Measurements from ENCODE around the gene SALL2.

SALL2 gene

DNA sequence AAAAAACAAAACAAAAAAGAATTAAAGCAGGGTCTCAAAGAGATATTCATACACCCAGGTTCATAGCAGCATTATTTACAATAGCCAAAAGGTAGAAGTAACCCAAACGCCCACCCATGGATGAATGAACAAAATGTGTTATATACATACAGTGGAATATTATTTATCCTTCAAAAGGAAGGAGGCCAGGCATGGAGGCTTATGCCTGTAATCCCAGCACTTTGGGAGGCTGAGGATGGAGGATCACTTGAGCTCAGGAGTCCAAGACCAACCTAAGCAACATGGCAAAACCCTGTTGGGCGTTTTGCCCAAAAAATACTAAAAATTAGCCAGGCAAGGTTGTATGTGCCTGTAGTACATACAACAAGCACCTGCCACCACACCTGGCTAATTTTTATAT, 19.6 kb downstream of the SALL2 start:
- H3K4me3 ChIP-seq (ENCODE audit: low read depth, low read length): no peak overlapping the region
- H3K36me3 ChIP-seq (ENCODE audit: control insufficient read depth, insufficient read depth, low read length): peaks cover 56% of the 10 kb centered on the region
- no peak overlapping the region for H3K9ac ChIP-seq (ENCODE audit: low read length)
- H3K27me3 ChIP-seq (ENCODE audit: control insufficient read depth, insufficient read depth, low read length): no peaks in the 10 kb centered on the region
- no peak overlapping the region for H3K27ac ChIP-seq (ENCODE audit: low read depth, low read length)
- H3K4me1 ChIP-seq (ENCODE audit: control insufficient read depth, insufficient read depth, low read length): peaks cover 14% of the 10 kb centered on the region; the same call in 1 of the 2 replicates
- H3K9me3 ChIP-seq (ENCODE audit: control insufficient read depth, insufficient read depth, low read depth, low read length): no peaks in the 10 kb centered on the region

DNA sequence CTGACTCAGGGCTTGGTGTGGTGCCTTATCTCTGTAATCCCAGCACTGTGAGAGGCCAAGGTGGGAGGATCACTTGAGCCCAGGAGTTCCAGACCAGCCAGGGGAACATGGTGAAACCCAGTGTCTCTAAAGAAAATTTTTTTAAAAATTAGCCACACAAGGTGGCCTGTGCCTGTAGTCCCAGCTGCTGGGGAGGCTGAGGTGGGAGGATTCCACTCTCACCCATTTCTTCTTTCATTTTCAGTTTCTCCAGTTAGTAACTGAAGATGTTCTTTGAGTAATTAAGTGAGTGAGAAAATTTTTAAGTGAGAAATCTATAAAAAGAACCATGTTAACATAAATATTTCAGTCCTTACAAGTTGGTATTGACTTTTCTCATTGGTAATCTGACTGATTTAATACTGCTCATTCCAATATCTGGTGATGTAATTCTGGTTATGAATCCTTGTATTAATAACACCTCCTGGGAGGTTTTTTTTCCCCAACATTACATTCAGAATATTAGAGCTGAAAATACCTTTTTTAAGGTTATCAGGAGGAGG, 21.1 kb downstream of the SALL2 start:
- H3K9me3 ChIP-seq (ENCODE audit: control insufficient read depth, insufficient read depth, low read depth, low read length): no peaks in the 10 kb centered on the region
- no peak overlapping the region for H3K27ac ChIP-seq (ENCODE audit: low read depth, low read length)
- no peaks in the 10 kb centered on the region for H3K27me3 ChIP-seq (ENCODE audit: control insufficient read depth, insufficient read depth, low read length)
- no peak overlapping the region for H3K9ac ChIP-seq (ENCODE audit: low read length)
- peaks cover 70% of the 10 kb centered on the region for H3K36me3 ChIP-seq (ENCODE audit: control insufficient read depth, insufficient read depth, low read length)
- H3K4me1 ChIP-seq (ENCODE audit: control insufficient read depth, insufficient read depth, low read length): peaks cover 13% of the 10 kb centered on the region; the same call in 1 of the 2 replicates
- no peak overlapping the region for H3K4me3 ChIP-seq (ENCODE audit: low read depth, low read length)

DNA sequence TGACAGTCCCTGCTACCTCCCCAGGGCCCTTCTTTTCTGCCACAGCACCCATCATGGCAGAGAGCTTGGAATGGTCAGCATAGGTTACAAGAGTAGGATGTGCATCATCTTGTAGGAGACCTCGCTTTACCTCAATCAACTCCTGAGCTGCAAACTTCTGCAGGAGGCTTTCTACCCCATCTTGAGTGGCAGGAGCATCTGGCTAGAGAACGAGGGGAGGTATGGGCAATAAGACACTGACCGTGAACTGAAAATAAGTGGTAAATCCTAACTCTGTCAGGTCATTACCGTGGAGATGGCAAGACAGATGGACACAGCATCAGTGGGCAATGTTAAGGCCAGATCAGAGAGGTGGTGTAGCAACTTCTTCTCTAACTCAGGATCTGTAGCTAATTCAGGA, 22.8 kb downstream of the SALL2 start:
- Histone ChIP-seq H3K9me3 (ENCODE audit: control insufficient read depth, insufficient read depth, low read depth, low read length) (no peaks in the 10 kb centered on the region), H3K9ac (ENCODE audit: low read length) (no peak overlapping the region), H3K27ac (ENCODE audit: low read depth, low read length) (no peak overlapping the region), H3K36me3 (ENCODE audit: control insufficient read depth, insufficient read depth, low read length) (peaks cover 81% of the 10 kb centered on the region), H3K27me3 (ENCODE audit: control insufficient read depth, insufficient read depth, low read length) (no peaks in the 10 kb centered on the region), H3K4me3 (ENCODE audit: low read depth, low read length) (no peak overlapping the region), H3K4me1 (ENCODE audit: control insufficient read depth, insufficient read depth, low read length) (peaks cover 10% of the 10 kb centered on the region)

DNA sequence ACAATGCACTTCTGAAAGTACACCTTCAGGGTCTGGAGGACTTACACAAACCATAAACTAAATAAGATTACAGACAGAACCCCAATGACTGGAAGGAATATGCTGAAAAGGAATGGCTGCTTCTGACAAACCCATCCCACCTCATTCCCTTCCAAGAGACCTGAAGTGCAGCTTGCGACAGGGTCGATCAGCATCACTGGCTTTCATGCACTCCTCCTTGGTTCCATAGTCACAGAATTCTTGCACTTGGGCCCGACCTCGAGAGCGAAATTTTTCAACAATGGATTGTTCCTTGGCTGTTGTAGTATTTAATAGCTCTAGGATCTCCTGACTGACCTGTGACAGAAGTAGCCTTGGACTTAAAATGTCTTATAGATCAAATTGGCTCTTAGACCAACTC, 24.6 kb downstream of the SALL2 start:
- H3K36me3 ChIP-seq (ENCODE audit: control insufficient read depth, insufficient read depth, low read length): peaks cover 85% of the 10 kb centered on the region
- no peak overlapping the region for H3K4me3 ChIP-seq (ENCODE audit: low read depth, low read length)
- H3K27me3 ChIP-seq (ENCODE audit: control insufficient read depth, insufficient read depth, low read length): no peaks in the 10 kb centered on the region
- no peak overlapping the region for H3K27ac ChIP-seq (ENCODE audit: low read depth, low read length)
- H3K4me1 ChIP-seq (ENCODE audit: control insufficient read depth, insufficient read depth, low read length): peaks cover 10% of the 10 kb centered on the region
- H3K9ac ChIP-seq (ENCODE audit: low read length): no peak overlapping the region
- no peaks in the 10 kb centered on the region for H3K9me3 ChIP-seq (ENCODE audit: control insufficient read depth, insufficient read depth, low read depth, low read length)

DNA sequence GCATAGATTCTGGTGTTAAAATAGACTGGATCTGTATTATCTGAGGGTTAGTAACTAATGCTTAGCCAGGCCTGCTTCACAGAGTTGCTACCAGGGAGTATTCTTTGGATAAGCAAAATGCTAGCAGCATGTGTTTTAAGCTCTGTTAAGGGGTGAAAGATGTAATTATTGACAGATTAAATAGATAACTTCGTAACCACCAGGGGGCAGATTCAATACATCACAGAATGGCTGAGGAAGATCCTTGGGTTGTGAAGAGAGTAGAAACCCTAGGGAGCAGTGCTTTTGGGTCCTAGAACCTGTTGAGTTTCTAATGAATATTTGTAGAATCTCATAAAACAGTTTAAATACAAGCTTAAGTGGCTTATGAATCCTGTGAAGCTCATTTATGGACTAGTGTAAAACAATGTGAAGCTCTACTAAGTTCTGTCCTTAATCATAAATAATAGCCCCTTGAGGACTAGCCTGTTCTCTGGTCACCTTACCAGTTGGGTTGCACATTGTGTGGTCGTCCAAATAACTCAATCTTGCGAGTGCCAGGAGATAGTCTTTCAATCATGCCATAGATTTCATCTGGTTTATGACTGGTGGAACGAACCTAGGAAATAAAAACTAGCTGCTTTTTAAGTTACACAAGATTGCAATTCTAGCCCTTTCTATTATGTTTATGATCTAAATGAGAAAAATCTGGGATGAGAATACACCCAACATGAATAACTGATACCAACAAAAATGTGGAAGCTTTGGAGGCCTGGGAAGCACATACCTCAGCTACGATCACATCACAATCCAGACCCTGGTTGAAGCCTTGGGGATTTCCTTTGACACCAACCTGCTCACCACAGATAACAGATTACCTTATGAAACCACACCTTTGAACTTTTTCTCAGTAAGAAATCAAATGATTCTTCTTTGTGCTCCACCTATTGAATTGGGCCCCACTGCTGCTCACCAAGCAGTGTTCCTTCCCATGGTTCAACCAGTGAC, 27.3 kb downstream of the SALL2 start:
- H3K36me3 ChIP-seq (ENCODE audit: control insufficient read depth, insufficient read depth, low read length): peaks cover 94% of the 10 kb centered on the region

DNA sequence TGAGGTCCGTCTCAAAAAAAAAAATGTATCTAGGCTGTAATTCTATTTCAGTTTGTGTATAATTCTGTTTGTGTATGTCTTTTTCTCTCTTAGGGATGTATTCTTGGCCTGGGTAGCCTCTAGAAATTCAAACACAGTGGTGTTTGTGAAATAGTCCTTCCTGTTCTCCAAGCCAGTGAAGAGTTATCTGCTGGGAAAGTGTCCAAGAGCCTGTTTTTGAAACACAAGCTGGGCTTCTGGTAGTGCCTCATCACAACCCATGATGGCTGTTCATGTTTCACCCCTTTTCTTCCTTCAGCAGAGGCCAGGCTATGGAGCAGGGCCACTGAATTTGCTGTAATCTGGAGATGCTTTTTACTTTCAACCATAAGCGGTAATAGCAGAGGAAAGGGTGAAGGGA, 29.7 kb downstream of the SALL2 start:
- Histone ChIP-seq H3K9ac (ENCODE audit: low read length) (no peak overlapping the region), H3K36me3 (ENCODE audit: control insufficient read depth, insufficient read depth, low read length) (peaks cover 88% of the 10 kb centered on the region), H3K27ac (ENCODE audit: low read depth, low read length) (no peak overlapping the region), H3K27me3 (ENCODE audit: control insufficient read depth, insufficient read depth, low read length) (no peaks in the 10 kb centered on the region), H3K9me3 (ENCODE audit: control insufficient read depth, insufficient read depth, low read depth, low read length) (no peaks in the 10 kb centered on the region), H3K4me3 (ENCODE audit: low read depth, low read length) (no peak overlapping the region), H3K4me1 (ENCODE audit: control insufficient read depth, insufficient read depth, low read length) (peaks cover 10% of the 10 kb centered on the region)

More for the DNA sequence above, 27.3 kb downstream of the SALL2 start:
- Histone ChIP-seq H3K9ac (ENCODE audit: low read length) (no peak overlapping the region), H3K27ac (ENCODE audit: low read depth, low read length) (peak overlapping the region; percentile 28; the same call in 1 of the 2 replicates), H3K27me3 (ENCODE audit: control insufficient read depth, insufficient read depth, low read length) (no peaks in the 10 kb centered on the region), H3K4me1 (ENCODE audit: control insufficient read depth, insufficient read depth, low read length) (peaks cover 10% of the 10 kb centered on the region), H3K4me3 (ENCODE audit: low read depth, low read length) (no peak overlapping the region), H3K9me3 (ENCODE audit: control insufficient read depth, insufficient read depth, low read depth, low read length) (no peaks in the 10 kb centered on the region)

DNA sequence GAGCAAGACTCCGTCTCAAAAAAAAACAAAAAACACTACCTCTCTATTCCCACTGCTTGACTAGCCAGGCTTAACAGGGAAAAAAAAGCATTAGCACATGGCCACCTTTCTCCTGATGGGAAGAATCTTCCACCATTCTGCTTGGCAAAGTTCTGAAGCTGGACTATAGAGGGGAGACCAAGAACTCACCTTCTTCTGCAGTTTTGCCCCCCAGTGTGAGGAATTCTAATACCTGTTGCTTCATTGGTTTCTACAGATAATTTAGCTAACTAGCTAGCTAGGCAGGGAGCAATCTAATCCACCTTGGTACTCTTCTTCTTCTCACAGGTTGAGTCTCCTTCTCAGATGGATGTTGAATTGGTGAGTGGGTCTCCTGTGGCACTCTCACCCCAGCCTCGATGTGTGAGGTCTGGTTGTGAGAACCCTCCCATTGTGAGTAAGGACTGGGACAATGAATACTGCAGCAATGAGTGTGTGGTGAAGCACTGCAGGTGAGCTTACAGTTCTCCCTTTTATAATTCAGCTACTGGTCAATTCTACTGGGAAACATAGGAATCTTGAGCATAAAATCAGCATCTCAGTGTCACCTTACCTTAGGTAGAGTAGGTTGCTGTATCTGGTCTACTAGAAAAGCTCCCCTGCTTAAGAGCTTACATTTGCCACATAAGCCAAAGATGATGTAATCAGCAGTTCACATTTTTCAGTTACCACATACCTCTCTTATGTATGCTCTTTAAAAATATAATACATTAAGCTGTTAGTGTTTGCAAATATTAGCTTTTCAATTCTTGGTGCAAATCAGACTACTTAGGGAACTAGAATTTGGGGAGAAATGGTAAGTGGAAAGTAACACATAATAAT, 31.0 kb downstream of the SALL2 start:
- H3K27me3 ChIP-seq (ENCODE audit: control insufficient read depth, insufficient read depth, low read length): no peaks in the 10 kb centered on the region

DNA sequence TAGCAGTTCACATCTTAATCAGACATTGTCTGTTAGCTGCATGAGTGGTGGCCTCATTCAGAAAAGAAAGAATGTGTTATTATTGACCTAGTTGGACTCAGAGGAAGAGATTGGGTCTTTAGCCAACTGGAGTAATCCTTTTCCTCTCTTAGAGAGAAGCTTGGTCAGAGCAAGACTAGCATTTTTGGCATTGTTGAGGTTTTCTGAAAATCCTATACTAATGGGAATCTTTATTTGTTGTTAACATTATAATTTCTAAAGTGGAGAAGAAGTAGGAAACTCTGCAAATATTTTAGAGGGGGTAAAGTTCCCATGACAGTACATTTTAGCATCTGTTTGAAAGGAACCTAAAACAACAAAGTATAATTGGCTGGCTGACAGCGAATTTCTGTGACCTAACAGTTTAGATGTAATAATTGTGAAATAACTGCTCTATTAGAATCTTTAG, 39.5 kb downstream of the SALL2 start:
- Histone ChIP-seq H3K9me3 (ENCODE audit: control insufficient read depth, insufficient read depth, low read depth, low read length) (no peaks in the 10 kb centered on the region), H3K4me1 (ENCODE audit: control insufficient read depth, insufficient read depth, low read length) (no peaks in the 10 kb centered on the region), H3K4me3 (ENCODE audit: low read depth, low read length) (no peak overlapping the region), H3K27ac (ENCODE audit: low read depth, low read length) (no peak overlapping the region), H3K9ac (ENCODE audit: low read length) (no peak overlapping the region), H3K36me3 (ENCODE audit: control insufficient read depth, insufficient read depth, low read length) (peaks cover 38% of the 10 kb centered on the region), H3K27me3 (ENCODE audit: control insufficient read depth, insufficient read depth, low read length) (no peaks in the 10 kb centered on the region)

More for the DNA sequence above, 31.0 kb downstream of the SALL2 start:
- Histone ChIP-seq H3K9ac (ENCODE audit: low read length) (no peak overlapping the region), H3K4me3 (ENCODE audit: low read depth, low read length) (no peak overlapping the region), H3K27ac (ENCODE audit: low read depth, low read length) (peak overlapping the region; percentile 12; the same call in 1 of the 2 replicates), H3K36me3 (ENCODE audit: control insufficient read depth, insufficient read depth, low read length) (peaks cover 85% of the 10 kb centered on the region), H3K9me3 (ENCODE audit: control insufficient read depth, insufficient read depth, low read depth, low read length) (no peaks in the 10 kb centered on the region), H3K4me1 (ENCODE audit: control insufficient read depth, insufficient read depth, low read length) (peaks cover 10% of the 10 kb centered on the region)

DNA sequence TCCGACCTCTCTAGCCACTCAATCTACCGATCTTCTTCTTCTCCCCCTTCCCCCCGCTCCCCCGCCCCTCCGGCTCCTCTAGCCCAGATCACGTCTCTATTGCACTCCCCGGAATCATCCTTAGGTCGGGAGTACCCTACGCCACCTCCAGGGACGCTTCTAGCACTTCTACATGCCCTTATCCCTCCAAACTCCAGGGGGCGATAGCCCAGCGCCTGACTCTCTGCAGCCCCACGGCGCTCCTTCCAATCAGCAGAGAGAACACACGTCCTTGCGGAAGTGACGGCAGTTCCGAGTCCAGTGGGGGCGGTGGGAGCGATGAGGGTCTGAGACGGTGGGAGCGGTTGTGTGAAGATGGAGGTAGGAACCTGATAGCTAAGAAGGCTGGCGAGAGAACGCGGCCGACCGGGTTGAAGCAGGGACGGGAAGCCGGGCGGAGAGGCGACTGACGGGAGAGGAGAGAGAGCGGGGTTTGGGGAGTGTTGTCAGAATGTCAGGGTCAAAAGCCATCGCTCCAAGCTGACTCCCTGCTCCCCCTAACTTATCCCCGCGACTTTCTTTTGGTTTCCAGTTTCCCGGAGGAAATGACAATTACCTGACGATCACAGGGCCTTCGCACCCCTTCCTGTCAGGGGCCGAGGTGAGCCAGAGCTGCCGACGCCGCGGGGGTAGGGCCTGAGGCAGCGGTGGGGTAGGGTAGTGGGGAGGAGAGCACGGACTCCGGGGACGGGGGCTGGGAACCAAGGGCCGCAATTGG, 49.0 kb downstream of the SALL2 start, which contains the start of the genes RAB2B and TOX4:
Gene RAB2B (minus strand): TSS at position 35 of the 757 bp plus-strand sequence. CDS start 87 bp downstream, outside the sequence.
Gene TOX4 (plus strand): TSS at position 271 of the 757 bp plus-strand sequence. CDS start 84 bp downstream, at position 355.
- Histone ChIP-seq H3K27ac (ENCODE audit: low read depth, low read length) (no peak within 1 kb of the TSS), H3K4me3 (ENCODE audit: low read depth, low read length) (peak within 1 kb of the TSS; percentile 87)

DNA sequence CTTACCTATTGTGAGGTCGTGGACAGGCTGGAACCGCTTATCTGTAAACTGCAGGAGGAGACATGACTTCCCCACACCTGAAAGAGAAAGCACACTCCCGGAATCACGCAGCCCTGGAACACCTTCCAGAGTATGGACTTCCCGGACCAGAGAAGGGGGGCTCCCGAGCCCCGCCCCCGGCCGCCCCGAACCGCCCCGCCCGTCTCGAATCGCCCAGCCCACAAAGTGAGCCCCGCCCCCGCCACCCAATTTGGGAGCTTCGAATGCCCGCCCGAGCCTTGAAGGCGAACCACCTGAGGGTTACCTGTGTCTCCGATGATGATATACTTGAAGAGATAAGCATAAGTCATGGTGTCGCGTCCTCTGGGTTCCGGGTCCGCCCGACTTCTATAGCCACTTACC, 49.6 kb downstream of the SALL2 start:
- Histone ChIP-seq H3K4me1 (ENCODE audit: control insufficient read depth, insufficient read depth, low read length) (no peaks in the 10 kb centered on the region), H3K27ac (ENCODE audit: low read depth, low read length) (no peak overlapping the region), H3K9ac (ENCODE audit: low read length) (peak overlapping the region; percentile 64), H3K36me3 (ENCODE audit: control insufficient read depth, insufficient read depth, low read length) (peaks cover 33% of the 10 kb centered on the region), H3K27me3 (ENCODE audit: control insufficient read depth, insufficient read depth, low read length) (no peaks in the 10 kb centered on the region), H3K9me3 (ENCODE audit: control insufficient read depth, insufficient read depth, low read depth, low read length) (no peaks in the 10 kb centered on the region), H3K4me3 (ENCODE audit: low read depth, low read length) (peak overlapping the region; percentile 78)

More for the DNA sequence above, 49.0 kb downstream of the SALL2 start, which contains the start of the genes RAB2B and TOX4:
- Histone ChIP-seq H3K9ac (ENCODE audit: low read length) (peak within 1 kb of the TSS; percentile 72), H3K27me3 (ENCODE audit: control insufficient read depth, insufficient read depth, low read length) (no peaks in the 10 kb centered on the region), H3K4me1 (ENCODE audit: control insufficient read depth, insufficient read depth, low read length) (no peaks in the 10 kb centered on the region), H3K36me3 (ENCODE audit: control insufficient read depth, insufficient read depth, low read length) (peaks cover 31% of the 10 kb centered on the region), H3K9me3 (ENCODE audit: control insufficient read depth, insufficient read depth, low read depth, low read length) (no peaks in the 10 kb centered on the region)
